NCI-H1048 (cell line): ENCODE data around the gene AFF1.
"Not testable (repeated sequence)": the region's sequence is repeated elsewhere in the genome, so short reads cannot be mapped to it uniquely, and the experiment has no call there.

Source experiments
- DNase-seq: peaks from one replicate; lab custom pipeline; 2025; lab: John Stamatoyannopoulos, UW

The AFF1 gene

DNA sequence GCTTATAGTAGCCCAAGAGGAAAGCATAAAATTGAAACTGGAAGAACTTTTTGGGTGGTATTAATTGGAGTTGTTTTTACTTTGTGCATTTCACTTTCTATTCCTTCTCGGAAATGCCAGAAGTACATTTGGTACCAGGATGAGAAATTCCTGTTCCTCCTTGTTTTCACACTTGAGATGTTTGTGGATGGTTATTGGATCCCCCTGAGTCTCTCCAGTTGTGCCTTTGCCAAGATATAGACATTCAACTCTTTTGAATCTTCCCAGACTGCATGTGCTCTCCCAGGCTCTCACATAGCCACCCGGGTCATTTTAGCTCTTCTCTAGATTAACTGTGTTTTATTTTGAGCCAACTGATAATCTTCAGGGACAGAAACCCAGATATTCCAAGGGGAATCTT lies 120.5 kb downstream of the AFF1 start:
- no peak for DNase-seq

DNA sequence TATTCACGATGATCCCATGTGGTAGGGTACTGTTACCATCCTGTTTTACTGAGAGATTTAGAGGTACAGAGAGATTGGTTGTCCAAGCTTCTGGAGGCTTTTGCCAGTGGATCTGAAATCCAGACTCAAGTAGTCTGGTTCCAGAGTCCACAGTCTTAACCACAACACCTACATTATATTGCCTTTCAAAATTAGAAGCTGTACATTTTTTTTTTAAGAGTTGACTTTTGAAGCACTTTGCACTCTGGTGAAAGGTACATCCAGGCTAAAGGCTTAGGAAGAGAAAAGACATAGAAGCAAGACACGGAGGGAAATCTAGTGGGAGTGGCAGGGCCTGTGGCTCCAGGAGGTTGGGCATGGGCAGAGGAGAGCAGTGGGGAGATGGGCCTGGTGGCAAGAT lies 122.1 kb downstream of the AFF1 start:
- no peak for DNase-seq

GRCh38 chr4:87057835-87058355 lies 123.1 kb downstream of the AFF1 start:
- no peak for DNase-seq

GRCh38 chr4:87058356-87059073 lies 123.7 kb downstream of the AFF1 start:
- no peak for DNase-seq

DNA sequence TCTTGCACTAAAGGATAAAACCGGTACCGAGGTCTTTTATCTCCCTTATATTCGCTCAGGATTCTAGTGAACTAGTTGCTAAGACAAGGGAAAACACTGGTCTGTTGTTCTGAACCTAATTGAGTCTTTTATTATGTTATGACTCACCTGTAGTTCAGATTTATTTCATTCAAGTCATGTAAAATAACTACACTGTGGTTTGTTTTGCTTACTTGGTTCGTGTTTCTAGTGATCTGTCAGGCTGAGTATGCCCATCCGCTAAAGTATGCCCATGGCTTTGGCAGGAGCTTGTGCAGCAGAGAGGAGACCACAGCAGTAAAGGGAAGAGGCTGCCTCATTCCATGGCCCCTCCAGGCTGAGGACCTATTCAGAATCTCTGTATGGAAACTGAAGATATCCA lies 126.1 kb downstream of the AFF1 start:
- DNase-seq = no peak

DNA sequence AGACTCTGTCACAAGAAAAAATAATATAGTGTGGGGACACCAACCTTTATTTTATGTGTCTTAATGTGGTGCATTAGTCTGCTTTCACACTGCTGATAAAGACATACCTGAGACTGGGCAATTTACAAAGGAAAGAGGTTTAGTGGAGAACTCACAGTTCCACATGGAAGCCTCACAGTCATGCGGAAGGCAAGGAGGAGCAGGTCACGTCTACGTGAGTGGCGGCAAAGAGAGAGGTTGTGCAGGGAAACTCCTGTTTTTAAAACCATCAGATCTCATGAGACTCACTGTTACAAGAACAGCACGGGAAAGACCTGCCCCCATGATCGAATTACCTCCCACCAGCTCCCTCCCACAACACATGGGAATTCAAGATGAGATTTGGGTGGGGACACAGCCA lies 130.2 kb downstream of the AFF1 start:
- DNase-seq = no peak

DNA sequence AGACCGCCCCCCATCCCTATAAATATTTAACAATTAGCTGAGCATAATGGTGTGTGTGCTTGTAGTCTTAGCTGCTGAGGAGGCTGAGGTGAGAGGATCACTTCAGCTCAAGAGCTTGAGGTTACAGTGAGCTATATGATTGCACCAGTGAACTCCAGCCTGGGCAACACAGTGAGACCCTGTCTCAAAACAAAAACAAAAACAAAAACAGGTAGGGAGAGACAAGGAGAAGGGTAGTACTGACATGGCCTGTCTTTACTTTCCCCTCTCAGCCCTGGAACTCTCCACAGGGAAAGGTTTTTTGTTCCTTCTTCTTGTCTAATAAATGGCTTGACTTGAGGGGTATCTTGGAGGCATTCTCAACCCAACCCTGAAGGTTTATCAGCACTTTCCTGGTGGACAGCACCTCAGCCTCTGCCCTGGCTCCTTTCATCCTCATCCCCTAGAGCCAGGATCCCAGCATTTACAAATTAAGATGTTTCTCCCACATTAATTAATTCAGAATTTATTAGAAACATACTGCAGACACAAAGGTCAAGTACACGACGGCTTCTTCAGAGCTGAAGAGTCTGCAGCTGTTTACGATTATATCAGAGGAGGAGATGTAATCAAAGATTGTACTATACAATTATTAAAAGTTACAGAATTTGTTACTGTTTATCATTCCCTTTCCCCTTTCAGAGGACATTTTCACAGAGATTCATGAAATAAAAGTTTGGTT lies 131.8 kb downstream of the AFF1 start:
- no peak for DNase-seq

DNA sequence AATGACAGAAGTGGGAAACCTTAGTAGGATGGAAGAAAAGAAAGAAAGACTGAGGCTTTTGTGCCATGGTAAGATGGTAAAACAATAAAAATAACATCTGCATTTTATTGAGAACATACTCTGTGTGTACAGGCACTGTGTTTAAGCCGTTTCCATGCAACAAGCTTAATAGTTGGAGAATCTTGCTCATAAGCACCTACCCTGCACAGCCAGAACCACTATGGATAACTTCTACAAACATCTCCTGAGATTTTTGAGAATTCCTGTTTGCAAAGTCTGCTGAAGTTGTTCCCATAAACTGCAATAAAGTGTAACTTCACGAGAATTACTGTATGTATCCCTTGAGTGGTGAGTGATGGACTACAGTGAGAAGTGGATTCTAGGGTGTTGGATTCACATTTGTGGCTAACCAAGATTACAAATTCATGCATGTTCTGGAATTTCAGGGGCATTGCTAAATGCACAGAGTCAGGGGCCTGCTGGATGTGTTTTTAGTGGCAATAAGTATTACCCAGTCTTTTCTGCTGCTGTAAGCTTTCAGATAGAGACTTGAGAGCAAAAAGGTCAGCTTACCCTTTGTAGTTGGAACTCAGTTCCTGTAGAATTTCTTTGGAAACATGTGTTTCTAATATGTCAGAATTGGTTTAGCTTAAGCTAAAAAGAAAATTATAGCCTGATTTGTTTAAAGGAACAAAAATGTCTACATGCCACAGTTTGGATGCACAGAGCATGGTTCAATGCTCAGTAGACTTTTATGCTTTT lies 132.5 kb downstream of the AFF1 start:
- no peak for DNase-seq

DNA sequence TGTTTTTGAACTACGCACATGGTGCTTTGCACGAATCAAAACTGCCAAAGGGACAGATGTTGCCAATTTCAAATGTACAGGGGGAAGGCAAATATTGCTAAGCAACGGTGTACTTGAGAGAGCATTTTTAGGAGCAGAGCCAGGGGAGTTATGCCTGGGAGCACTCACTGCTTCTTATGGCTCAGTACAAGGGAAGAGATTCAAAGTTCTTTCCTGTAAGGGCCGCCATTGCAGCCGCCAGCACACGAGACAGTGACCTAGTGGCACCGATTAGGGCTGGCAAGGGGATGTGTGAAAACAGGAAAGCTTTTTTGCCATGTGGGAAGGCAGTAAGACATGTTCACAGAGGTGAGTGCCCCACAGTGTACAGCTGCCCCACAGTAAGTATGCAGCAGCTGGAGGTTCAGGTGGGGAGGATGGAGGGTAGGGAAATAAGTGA lies 133.8 kb downstream of the AFF1 start:
- DNase-seq = no peak

GRCh38 chr4:87069037-87069742 lies 134.4 kb downstream of the AFF1 start:
- no peak for DNase-seq

GRCh38 chr4:87071401-87071800 lies 136.6 kb downstream of the AFF1 start:
- DNase-seq = no peak

GRCh38 chr4:87072545-87072944 lies 137.7 kb downstream of the AFF1 start:
- DNase-seq = not testable (repeated sequence)

- no peak for DNase-seq
These were observed 138.6 kb downstream of the AFF1 start for GRCh38 chr4:87073199-87074120.

- no peak for DNase-seq
These were observed 139.3 kb downstream of the AFF1 start for GRCh38 chr4:87074121-87074488.

DNA sequence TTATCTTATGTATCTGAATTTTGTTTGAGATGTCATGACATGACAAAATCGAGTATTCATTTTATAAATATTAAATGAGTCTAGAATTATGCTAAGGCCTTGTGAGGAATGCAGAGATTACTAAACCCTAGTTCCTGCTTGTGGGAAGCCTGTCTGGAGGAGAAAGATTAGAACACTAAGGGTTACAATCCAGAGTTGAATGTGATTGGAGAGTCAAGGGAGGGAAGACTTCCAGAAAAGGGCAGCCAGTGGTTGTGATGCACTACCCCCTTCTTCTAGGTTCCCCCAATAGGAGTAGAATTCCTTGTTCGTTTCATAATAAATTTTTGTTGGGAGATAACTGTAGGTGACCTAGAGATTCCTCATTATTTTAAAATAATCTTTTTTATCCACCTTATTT lies 141.1 kb downstream of the AFF1 start:
- no peak for DNase-seq

GRCh38 chr4:87076690-87077358 lies 142.0 kb downstream of the AFF1 start:
- no peak for DNase-seq

- no peak for DNase-seq
These were observed 143.2 kb downstream of the AFF1 start for GRCh38 chr4:87077914-87078585.

GRCh38 chr4:87078987-87079486 lies 144.2 kb downstream of the AFF1 start:
- DNase-seq = no peak

DNA sequence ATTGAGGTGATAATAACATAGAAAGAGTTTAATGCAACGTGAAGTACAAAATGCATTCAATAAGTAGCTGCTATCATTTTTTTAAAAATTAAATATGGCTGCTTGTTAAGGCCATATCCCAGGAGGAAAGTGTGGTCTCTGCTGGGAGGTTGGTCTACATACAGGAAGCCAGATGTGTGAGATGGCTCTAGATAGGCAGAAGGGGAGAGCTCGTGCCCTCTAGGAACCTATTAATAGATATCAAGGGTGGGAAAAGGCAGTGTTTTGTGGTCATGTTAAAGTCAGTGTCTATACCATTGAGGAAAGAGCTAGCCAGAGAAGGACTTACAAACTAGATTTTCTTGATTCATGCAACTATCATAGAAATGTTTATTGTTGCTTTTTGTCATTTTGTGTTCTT lies 145.2 kb downstream of the AFF1 start:
- no peak for DNase-seq

GRCh38 chr4:87080462-87080861 lies 145.7 kb downstream of the AFF1 start:
- DNase-seq = no peak
